ENCODE data around the gene GPAM.
"Not testable (repeated sequence)": the region's sequence is repeated elsewhere in the genome, so short reads cannot be mapped to it uniquely, and the experiment has no call there.

GPAM gene

DNA sequence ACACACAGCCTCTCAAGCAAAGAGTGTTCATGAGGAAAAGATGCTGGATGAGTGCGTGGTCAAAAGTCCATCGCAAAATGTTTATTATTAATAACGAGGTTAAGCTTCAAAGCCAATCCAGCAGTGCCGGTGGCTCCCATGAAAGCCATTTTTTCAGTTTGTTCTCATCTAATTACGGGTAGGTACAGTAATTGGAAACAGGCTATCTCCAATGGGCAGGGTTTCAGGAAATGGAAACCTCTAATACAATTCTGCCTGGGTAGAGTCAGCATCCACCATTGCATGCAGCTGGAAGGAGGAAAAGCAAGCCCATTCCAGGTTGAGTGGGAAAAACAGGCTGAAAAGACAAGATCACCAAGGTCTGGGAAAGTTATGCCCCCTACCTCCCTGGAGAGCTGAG lies 57.4 kb downstream of the GPAM start:
- DNase-seq, result no peak

DNA sequence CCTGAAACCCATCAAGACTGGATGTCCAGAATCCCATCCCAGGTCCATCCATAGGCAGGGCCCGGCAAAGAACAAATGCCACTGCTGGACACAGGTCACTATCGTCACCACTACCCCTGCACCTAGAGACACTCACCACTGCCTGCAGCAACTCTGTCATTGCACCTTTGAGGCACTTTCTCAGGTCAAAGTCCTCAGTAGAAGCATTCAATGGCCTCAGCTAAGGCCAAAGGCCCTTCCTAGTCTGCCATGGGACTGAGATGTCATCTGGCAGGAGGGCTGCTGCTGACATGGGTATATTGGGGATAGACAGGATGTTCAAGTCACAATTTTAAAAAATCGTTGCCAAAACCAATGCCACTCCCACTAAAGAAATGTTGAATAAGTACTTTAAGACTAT lies 58.7 kb downstream of the GPAM start:
- no peak for DNase-seq

DNA sequence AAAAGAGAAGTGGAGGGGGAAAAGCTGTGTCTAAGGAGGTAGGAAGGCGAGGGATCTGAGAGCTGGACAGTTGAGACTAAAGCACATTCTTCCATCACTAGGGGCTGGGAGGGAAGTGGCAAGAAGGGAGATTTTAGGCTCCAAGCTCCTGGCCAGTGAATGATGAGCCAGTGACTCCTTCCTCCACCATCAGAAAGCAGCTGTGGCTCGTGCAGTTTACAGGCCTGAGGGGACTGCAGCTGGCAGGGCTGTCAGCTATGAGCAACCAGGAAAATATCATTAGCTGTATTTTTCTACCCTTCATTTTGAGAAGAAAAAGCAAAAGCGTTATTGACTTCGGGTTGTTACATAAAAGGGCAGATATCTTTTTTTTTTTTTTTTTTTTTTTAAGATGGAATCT lies 60.7 kb downstream of the GPAM start:
- no peak for DNase-seq

DNA sequence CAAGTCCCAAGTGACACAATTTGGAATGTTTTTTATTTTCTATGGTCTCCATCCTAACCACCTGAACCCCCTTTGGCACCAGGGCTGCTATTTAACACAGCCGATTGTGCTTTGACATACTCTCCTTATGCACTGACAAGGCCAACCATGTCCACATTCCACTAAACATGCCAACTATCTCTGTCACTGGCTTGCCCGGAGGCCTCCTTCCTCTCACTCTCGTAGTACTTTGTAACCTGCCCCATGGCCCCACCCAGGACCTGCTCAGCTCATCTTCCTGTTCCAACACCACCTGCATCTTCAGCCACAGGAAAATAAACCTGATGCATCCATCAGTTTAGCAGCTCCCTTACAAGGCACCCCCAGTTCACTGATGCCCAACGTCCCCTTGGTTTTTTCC lies 63.1 kb downstream of the GPAM start:
- DNase-seq, result no peak

DNA sequence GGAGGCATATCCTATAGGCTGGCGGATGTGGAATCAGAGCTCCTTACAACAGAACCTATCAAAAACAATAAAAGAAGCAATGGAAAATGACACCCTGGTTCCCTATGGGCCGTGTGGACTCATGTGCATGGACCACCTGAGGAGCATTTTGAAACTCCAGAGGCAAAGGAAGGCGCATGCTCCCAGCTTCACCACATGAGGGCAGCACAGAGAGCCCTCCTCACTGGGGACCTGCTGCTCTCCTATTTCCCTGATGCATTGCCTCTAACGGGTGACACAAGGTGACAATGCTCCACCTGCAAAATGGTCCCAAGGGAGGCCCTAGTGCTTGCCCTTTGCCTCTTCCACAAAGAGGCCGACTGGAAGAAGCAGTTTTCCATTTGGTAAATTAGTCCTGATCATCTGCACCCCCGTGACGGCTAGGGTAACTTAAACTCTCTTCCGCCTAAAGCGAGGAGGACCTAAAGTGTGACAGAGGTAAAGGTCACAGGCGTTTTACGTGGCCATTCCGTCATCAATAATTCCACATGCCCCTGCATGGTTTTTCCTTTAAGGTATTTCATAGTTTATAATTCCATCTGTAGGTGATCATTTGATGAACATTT lies 67.7 kb downstream of the GPAM start:
- DNase-seq, result peak; percentile 7 to 19

DNA sequence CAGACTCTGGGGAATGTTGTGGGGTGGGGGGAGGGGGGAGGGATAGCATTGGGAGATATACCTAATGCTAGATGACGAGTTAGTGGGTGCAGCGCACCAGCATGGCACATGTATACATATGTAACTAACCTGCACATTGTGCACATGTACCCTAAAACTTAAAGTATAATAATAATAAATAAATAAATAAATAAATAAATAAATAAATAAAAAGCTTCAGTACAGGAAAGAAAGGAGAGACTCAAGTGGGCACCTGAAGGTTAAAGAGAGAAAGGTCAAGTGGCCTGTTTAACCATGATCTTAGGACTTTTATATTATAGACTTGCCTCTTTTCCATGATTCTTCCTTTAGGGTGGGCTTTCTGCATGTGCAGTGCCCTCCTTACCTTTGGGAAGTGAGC lies 73.8 kb downstream of the GPAM start:
- not testable (repeated sequence) for DNase-seq
